ENCODE results near the gene AIRE.

AIRE gene

DNA sequence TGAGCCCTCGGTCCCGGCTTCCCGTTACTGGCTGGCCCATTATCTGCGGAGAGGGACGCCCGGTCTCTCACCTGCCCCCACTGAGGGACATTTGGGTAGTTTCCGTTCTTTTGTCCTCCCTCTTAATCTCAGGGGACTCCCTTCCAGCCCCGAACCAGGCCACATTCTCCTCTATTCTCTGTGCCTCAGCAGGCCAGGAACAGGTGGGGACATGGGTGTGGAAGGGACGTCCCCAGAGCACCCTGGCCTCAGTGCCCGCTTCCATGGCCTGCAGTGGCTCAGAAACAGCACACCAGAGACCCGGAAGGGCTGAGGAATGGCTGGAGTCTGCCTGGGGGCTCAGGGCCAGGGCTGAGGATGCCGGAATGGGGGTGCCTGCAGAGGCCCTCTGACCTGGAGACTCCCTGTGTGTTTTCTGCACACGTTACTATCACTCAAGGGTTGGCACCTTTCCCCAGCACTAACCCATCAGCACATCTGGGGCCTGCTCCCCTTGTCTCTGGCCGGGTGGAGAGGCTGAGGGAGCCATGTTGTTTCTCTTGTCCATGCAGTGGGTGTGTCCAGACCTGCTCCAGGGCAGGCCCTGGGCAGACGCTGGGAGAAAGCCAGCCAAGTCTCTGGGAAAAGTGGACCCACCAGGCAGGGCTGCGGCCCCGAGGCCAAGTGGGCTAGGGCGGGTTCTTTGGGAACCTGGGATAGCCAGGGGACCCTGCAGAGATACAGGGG, 14.0 kb upstream of the AIRE start:
- TF ChIP-seq, protein P1, sequence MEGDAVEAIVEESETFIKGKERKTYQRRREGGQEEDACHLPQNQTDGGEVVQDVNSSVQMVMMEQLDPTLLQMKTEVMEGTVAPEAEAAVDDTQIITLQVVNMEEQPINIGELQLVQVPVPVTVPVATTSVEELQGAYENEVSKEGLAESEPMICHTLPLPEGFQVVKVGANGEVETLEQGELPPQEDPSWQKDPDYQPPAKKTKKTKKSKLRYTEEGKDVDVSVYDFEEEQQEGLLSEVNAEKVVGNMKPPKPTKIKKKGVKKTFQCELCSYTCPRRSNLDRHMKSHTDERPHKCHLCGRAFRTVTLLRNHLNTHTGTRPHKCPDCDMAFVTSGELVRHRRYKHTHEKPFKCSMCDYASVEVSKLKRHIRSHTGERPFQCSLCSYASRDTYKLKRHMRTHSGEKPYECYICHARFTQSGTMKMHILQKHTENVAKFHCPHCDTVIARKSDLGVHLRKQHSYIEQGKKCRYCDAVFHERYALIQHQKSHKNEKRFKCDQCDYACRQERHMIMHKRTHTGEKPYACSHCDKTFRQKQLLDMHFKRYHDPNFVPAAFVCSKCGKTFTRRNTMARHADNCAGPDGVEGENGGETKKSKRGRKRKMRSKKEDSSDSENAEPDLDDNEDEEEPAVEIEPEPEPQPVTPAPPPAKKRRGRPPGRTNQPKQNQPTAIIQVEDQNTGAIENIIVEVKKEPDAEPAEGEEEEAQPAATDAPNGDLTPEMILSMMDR (IDR thresholded peaks at IDR 0.05; ENCODE audit: borderline replicate concordance, control extremely low read depth, extremely low read depth, insufficient read depth, missing control alignments), result no peak
- DNase-seq (ENCODE audit: low spot score), result no peak
- in situ Hi-C loops (cut with MboI; ENCODE audit: low sequenced_read_pairs, unreplicated experiment), result no loop called here

DNA sequence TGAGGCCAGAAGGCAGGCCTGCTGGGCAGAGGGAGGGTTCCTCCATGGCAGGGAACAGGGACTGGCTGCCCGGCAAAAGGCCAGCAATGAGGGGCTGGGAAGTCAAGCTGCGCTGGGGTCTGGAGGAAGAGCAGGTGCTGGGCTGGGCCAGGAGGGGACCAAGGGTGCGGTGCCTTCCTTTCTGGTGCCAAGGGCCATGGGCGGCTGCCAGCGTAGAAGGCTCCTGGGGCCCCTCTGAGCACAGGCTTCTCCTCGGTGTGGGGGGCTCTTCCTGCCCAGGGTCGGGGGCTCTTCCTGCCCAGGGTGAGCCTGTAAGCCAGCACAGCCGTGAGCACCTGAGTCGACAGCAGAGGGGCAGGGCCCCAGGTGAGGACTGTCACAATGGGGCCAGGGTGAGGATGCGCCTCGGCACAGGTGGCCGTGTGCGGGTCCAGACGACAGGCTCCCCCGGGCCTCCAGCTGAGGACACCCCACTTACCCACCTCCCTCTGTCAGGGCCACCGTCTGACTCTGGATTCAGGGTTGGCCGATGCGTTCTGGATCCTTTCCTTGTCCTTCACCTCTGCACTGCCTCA, 13.3 kb upstream of the AIRE start:
- in situ Hi-C loops (cut with MboI; ENCODE audit: low sequenced_read_pairs, unreplicated experiment), result no loop called here
- TF ChIP-seq, protein P1 (IDR thresholded peaks at IDR 0.05; ENCODE audit: borderline replicate concordance, control extremely low read depth, extremely low read depth, insufficient read depth, missing control alignments), result no peak
- no peak for DNase-seq (ENCODE audit: low spot score)

DNA sequence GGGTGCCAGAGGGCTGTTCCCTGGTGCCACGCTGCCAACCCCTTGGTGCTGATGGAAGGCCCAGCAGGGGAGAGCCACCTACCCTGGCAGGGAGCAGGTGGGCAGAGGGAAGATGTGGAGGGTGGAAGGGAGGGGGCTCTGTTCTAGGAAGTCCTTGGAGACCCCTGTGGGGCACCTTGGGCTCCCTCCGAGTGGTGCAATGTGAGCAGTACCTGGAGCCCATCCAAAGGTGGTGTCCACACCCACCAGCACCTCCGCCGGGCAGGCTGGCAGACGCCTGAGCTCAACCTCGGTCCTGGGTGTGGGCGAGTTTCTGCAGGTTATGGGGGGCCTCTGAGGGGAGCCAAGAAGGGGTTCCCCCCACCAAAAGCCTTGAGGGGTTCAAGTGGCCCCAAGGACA, 12.6 kb upstream of the AIRE start:
- DNase-seq (ENCODE audit: low spot score), result no peak
- TF ChIP-seq, protein P1 (IDR thresholded peaks at IDR 0.05; ENCODE audit: borderline replicate concordance, control extremely low read depth, extremely low read depth, insufficient read depth, missing control alignments), result no peak
- in situ Hi-C loops (cut with MboI; ENCODE audit: low sequenced_read_pairs, unreplicated experiment), result no loop called here

DNA sequence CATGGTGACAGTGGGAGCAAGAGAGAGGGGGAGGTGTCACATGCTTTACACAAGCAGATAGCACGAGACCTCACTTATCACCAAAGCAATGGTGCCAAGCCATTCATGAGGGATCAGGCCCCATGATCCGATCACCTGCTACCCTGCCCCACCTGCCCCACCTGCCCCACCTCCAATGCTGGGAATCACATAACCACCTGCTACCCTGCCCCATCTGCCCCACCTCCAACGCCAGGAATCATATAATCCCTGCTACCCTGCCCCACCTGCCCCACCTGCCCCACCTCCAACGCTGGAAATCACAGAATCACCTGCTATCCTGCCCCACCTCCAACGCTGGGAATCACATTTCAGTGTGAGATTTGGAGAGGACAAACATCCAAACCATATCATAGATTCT, 10.6 kb upstream of the AIRE start:
- DNase-seq (ENCODE audit: low spot score), result no peak
- in situ Hi-C loops (cut with MboI; ENCODE audit: low sequenced_read_pairs, unreplicated experiment), result loop anchor here (25.0 kb wide), 2 partner anchors 238 to 463 kb away; no protein-coding TSS in a partner anchor
- TF ChIP-seq, protein P1 (IDR thresholded peaks at IDR 0.05; ENCODE audit: borderline replicate concordance, control extremely low read depth, extremely low read depth, insufficient read depth, missing control alignments), result no peak

DNA sequence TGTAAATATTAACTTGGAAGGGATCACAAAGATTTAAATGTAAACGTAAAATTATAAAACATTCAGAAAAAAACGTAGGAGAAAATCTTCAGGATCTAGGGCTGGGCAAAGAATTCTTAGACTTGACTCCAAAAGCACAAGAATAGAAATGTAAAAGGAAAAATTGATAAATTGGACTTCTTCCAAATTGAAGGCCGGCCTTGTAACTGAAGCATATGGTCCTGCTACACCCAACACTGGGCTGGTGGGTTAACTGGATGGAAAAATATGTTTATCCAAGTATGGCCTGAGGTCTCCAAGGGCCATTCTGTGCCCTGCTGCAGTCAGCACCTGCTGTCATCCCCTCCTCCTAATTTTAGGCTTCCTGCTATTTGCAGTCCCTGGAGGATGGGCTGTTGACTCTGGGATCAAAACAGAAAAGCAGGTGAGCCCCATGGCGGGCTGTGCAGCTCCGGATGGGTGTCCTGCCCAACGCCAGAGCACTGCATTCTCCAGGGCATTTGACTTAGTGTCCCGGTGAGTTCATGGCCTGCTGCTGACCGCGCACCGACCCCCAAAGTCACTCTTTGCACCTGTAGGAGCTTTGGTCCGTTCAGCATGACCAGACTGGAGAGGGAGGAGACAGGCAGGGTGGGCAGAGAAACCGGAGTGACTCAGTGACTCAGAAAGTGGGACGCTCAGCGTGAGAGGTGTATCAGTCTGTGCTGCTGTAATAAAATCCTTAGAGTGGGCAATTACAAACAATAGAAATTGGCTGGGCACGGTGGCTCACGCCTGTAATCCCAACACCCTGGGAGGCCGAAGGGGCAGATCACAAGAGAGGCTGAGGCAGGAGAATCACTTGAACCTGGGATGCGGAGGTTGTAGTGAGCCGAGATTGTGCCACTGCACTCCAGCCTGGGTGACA, 6.1 kb upstream of the AIRE start:
- TF ChIP-seq, protein P1 (IDR thresholded peaks at IDR 0.05; ENCODE audit: borderline replicate concordance, control extremely low read depth, extremely low read depth, insufficient read depth, missing control alignments), result no peak
- in situ Hi-C loops (cut with MboI; ENCODE audit: low sequenced_read_pairs, unreplicated experiment), result loop anchor here (25.0 kb wide), 2 partner anchors 242 to 467 kb away; no protein-coding TSS in a partner anchor
- no peak for DNase-seq (ENCODE audit: low spot score)

DNA sequence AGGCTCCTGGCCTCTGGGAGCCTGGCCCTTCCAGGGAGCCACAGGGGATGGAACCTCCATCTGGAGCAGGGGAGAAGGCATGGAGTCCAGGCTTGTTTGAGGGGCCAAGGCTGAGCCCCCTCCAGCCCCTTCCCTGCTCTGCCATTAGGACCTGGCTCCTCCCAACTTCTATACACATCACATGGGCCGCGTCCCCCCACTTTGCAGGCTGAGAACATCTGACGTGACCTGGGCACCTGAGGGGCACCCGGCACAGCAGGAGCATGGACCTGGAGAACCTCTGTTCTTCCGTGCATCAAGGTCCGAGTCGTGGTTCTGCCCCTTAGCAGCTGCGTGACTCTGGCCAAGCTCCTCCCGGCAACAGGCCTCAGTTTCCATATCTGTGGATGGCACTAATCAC, 3.9 kb upstream of the AIRE start:
- TF ChIP-seq, protein P1 (IDR thresholded peaks at IDR 0.05; ENCODE audit: borderline replicate concordance, control extremely low read depth, extremely low read depth, insufficient read depth, missing control alignments), result no peak
- DNase-seq (ENCODE audit: low spot score), result no peak
- in situ Hi-C loops (cut with MboI; ENCODE audit: low sequenced_read_pairs, unreplicated experiment), result loop anchor here (25.0 kb wide), 2 partner anchors 244 to 470 kb away; no protein-coding TSS in a partner anchor

Measured in GM13976 (cell line).